ENCODE results near the gene FAM241A. TPM values are rescaled to one million over a fixed set of nuclear protein-coding genes. Genes with fewer than 3 reads are reported as not detected.

Gene FAM241A
- total and polyA plus RNA-seq, 2 donors (not counting 1 experiment from before 2014, with no cell fraction given), result 0.43 to 0.79 TPM

DNA sequence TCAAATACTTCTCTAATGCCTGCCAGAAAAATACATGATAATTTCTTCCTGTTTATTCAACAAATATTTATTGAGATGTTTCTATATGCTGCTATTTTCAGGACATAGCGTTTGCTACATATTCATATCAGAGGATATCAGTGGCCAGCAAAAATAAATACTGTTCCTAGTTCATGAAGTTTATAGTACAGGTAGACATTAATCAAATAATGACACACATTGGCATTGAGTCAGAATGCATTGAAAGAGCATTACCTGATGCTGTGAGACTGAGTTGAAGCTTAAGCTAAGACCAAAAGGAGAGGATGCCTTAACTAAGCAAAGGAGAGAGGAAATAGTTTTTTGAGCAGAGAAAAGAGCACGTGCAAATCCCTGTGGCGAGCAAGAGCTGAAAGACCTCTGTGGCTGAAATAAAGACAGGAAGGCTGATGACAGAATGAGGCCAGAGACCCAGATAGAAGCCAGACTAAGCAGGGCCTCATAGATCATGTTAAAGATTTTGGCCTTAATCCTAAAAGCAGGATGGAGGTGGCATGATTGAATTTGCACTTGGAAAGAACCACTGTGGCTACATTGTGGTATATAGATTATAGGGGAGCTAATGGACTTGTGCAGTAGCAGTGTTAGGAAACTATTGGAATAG is 36.2 kb downstream of the FAM241A start:
- DNase-seq, result no peak
- H3K4me2 ChIP-seq (replicated peaks; ENCODE audit: low read depth, low read length, poor library complexity, severe bottlenecking), result no peak overlapping the region
- H3K27ac Mint-ChIP-seq, result no peak overlapping the region
- CTCF ChIA-PET, result interaction anchor here (1.2 kb wide), 1 partner anchor 82 kb away, joined by 4 read pairs; no protein-coding TSS in a partner anchor
- H3K27me3 Mint-ChIP-seq, result no peaks in the 10 kb centered on the region
- H2AFZ ChIP-seq (ENCODE audit: insufficient read depth, low read depth, low read length, poor library complexity, severe bottlenecking), result no peak overlapping the region
- no peaks in the 10 kb centered on the region for H3K36me3 ChIP-seq (replicated peaks in 1 of 2; ENCODE audit: control extremely low read depth in 1 of 2, control insufficient read depth in 1 of 2, extremely low read depth in 1 of 2, insufficient read depth in 2 of 2, low read length in 1 of 2)
- H3K79me2 ChIP-seq (ENCODE audit: control insufficient read depth, insufficient read depth, low read length), result no peaks in the 10 kb centered on the region
- H3K4me1 Mint-ChIP-seq, result no peaks in the 10 kb centered on the region
- no peaks in the 10 kb centered on the region for H4K20me1 ChIP-seq (ENCODE audit: control insufficient read depth, insufficient read depth, low read length, poor library complexity, severe bottlenecking)
- no peak overlapping the region for H3K9ac ChIP-seq (ENCODE audit: low read length)
- H3K9me3 Mint-ChIP-seq (ENCODE audit: insufficient read depth), result no peaks in the 10 kb centered on the region
- TF ChIP-seq EZH2 (IDR thresholded peaks at IDR 0.05; ENCODE audit: borderline replicate concordance, insufficient read depth, low read depth, low read length, poor library complexity, severe bottlenecking), result no peak
- TF ChIP-seq, protein P1, sequence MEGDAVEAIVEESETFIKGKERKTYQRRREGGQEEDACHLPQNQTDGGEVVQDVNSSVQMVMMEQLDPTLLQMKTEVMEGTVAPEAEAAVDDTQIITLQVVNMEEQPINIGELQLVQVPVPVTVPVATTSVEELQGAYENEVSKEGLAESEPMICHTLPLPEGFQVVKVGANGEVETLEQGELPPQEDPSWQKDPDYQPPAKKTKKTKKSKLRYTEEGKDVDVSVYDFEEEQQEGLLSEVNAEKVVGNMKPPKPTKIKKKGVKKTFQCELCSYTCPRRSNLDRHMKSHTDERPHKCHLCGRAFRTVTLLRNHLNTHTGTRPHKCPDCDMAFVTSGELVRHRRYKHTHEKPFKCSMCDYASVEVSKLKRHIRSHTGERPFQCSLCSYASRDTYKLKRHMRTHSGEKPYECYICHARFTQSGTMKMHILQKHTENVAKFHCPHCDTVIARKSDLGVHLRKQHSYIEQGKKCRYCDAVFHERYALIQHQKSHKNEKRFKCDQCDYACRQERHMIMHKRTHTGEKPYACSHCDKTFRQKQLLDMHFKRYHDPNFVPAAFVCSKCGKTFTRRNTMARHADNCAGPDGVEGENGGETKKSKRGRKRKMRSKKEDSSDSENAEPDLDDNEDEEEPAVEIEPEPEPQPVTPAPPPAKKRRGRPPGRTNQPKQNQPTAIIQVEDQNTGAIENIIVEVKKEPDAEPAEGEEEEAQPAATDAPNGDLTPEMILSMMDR (IDR thresholded peaks at IDR 0.05), result no peak
- POLR2A ChIA-PET, result no interaction called here
- no peaks in the 10 kb centered on the region for H3K27me3 ChIP-seq (replicated peaks in 1 of 4; ENCODE audit: control extremely low read depth in 1 of 4, control insufficient read depth in 3 of 4, insufficient read depth in 4 of 4, low read length in 3 of 4)
- 81% methylated on average over 2 of the region's 3 CpGs for WGBS (ENCODE audit: insufficient coverage)
- no peaks in the 10 kb centered on the region for H3K9me3 ChIP-seq (ENCODE audit: control extremely low read depth in 1 of 3, control insufficient read depth in 2 of 3, insufficient read depth in 1 of 3, low read length in 2 of 3)
- no peaks in the 10 kb centered on the region for H3K4me1 ChIP-seq (ENCODE audit: control insufficient read depth in 2 of 2, insufficient read depth in 2 of 2, low read length in 2 of 2)
- no peak overlapping the region for H3K27ac ChIP-seq (ENCODE audit: low read length in 2 of 2)
- H3K4me3 ChIP-seq (ENCODE audit: control extremely low read depth in 1 of 5, extremely low read depth in 1 of 5, insufficient read depth in 1 of 5, low read depth in 2 of 5, low read length in 4 of 5), result no peak overlapping the region
- ATAC-seq (ENCODE audit: low read depth), result no peak
- H3K4me3 Mint-ChIP-seq, result no peak overlapping the region
- intact Hi-C loops (cut with micrococcal nuclease), result no loop called here

DNA sequence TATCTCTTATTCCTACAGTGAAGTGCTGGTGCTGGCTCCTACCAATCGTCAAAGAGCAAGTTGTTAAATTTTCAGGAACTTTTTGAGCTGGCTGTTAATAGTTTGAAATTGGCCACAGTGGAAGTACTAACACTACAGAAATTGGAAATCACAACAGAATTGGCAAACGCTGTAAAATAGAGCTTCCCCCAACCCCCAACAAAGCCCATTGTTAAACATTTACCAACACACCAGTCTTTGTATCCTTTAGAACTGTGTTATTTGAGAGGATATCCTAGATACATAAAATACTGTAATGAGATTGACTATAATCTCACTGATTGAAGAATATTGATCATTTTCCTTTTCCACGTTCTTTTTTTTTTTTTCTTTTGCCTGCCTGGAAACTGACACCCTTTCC is 37.4 kb downstream of the FAM241A start:
- TF ChIP-seq, protein P1 (IDR thresholded peaks at IDR 0.05), result no peak
- no peak for TF ChIP-seq EZH2 (IDR thresholded peaks at IDR 0.05; ENCODE audit: borderline replicate concordance, insufficient read depth, low read depth, low read length, poor library complexity, severe bottlenecking)
- Mint-ChIP-seq H3K9me3 (ENCODE audit: insufficient read depth) (no peaks in the 10 kb centered on the region), H3K27me3 (no peaks in the 10 kb centered on the region), H3K4me1 (no peaks in the 10 kb centered on the region), H3K4me3 (no peak overlapping the region), H3K27ac (no peak overlapping the region)
- ATAC-seq (ENCODE audit: low read depth) (no peak), DNase-seq (no peak)
- H3K79me2 ChIP-seq (ENCODE audit: control insufficient read depth, insufficient read depth, low read length), result no peaks in the 10 kb centered on the region
- no peaks in the 10 kb centered on the region for H3K4me1 ChIP-seq (ENCODE audit: control insufficient read depth in 2 of 2, insufficient read depth in 2 of 2, low read length in 2 of 2)
- no peak overlapping the region for H3K4me3 ChIP-seq (ENCODE audit: control extremely low read depth in 1 of 5, extremely low read depth in 1 of 5, insufficient read depth in 1 of 5, low read depth in 2 of 5, low read length in 4 of 5)
- no peaks in the 10 kb centered on the region for H3K9me3 ChIP-seq (ENCODE audit: control extremely low read depth in 1 of 3, control insufficient read depth in 2 of 3, insufficient read depth in 1 of 3, low read length in 2 of 3)
- intact Hi-C loops (cut with micrococcal nuclease), result no loop called here
- ChIA-PET POLR2A (no interaction called here), CTCF (interaction anchor here (1.2 kb wide), 1 partner anchor 83 kb away, joined by 4 read pairs; no protein-coding TSS in a partner anchor)
- H4K20me1 ChIP-seq (ENCODE audit: control insufficient read depth, insufficient read depth, low read length, poor library complexity, severe bottlenecking), result no peaks in the 10 kb centered on the region
- WGBS (ENCODE audit: insufficient coverage), result no CpG with 5 or more reads among the region's 3 CpGs
- H3K9ac ChIP-seq (ENCODE audit: low read length), result no peak overlapping the region
- no peak overlapping the region for H3K4me2 ChIP-seq (replicated peaks; ENCODE audit: low read depth, low read length, poor library complexity, severe bottlenecking)
- H3K27ac ChIP-seq (ENCODE audit: low read length in 2 of 2), result no peak overlapping the region
- H3K27me3 ChIP-seq (replicated peaks in 1 of 4; ENCODE audit: control extremely low read depth in 1 of 4, control insufficient read depth in 3 of 4, insufficient read depth in 4 of 4, low read length in 3 of 4), result no peaks in the 10 kb centered on the region
- no peak overlapping the region for H2AFZ ChIP-seq (ENCODE audit: insufficient read depth, low read depth, low read length, poor library complexity, severe bottlenecking)
- no peaks in the 10 kb centered on the region for H3K36me3 ChIP-seq (replicated peaks in 1 of 2; ENCODE audit: control extremely low read depth in 1 of 2, control insufficient read depth in 1 of 2, extremely low read depth in 1 of 2, insufficient read depth in 2 of 2, low read length in 1 of 2)

Measured in B cell (primary cell).